CD4-positive, alpha-beta T cell treated with Interleukin-17A for 4 hours (primary cell): Measurements from ENCODE around the gene PHC3.

Experiments used
- DNase-seq: peaks from one replicate; pipeline ENCODE4 v3.0.0-alpha.2; 2020; ENCODE audit warnings: mixed read lengths

The PHC3 gene

GRCh38 chr3:170076715-170077238, 104.8 kb downstream of the PHC3 start:
- no peak for DNase-seq

- no peak for DNase-seq
Observed at GRCh38 chr3:170075441-170076091, 106.0 kb downstream of the PHC3 start.

GRCh38 chr3:170064108-170064507, 117.4 kb downstream of the PHC3 start:
- DNase-seq: no peak

- no peak for DNase-seq
Observed at GRCh38 chr3:170063691-170064090, 117.8 kb downstream of the PHC3 start.

GRCh38 chr3:170062769-170063168, 118.8 kb downstream of the PHC3 start:
- DNase-seq: no peak

- no peak for DNase-seq
Observed at GRCh38 chr3:170062068-170062467, 119.5 kb downstream of the PHC3 start.

GRCh38 chr3:170059447-170059846, 122.1 kb downstream of the PHC3 start:
- no peak for DNase-seq

GRCh38 chr3:170058127-170058526, 123.4 kb downstream of the PHC3 start:
- DNase-seq: no peak

GRCh38 chr3:170057550-170057949, 124.0 kb downstream of the PHC3 start:
- no peak for DNase-seq

GRCh38 chr3:170056710-170057454, 124.7 kb downstream of the PHC3 start:
- DNase-seq: no peak

GRCh38 chr3:170055209-170055608, 126.3 kb downstream of the PHC3 start:
- no peak for DNase-seq

- DNase-seq: no peak
Observed at GRCh38 chr3:170054204-170054603, 127.3 kb downstream of the PHC3 start.

- DNase-seq: no peak
Observed at GRCh38 chr3:170052398-170052797, 129.1 kb downstream of the PHC3 start.

GRCh38 chr3:170050753-170051152, 130.8 kb downstream of the PHC3 start:
- no peak for DNase-seq

GRCh38 chr3:170049146-170050000, 132.2 kb downstream of the PHC3 start:
- DNase-seq: no peak

- no peak for DNase-seq
Observed at GRCh38 chr3:170047133-170047404, 134.5 kb downstream of the PHC3 start.

GRCh38 chr3:170046269-170047132, 135.0 kb downstream of the PHC3 start:
- DNase-seq: no peak

GRCh38 chr3:170044795-170045244, 136.7 kb downstream of the PHC3 start:
- no peak for DNase-seq

GRCh38 chr3:170044271-170044670, 137.3 kb downstream of the PHC3 start:
- DNase-seq: no peak

GRCh38 chr3:170043506-170043905, 138.0 kb downstream of the PHC3 start:
- DNase-seq: no peak

GRCh38 chr3:170040418-170040817, 141.1 kb downstream of the PHC3 start:
- DNase-seq: no peak

- DNase-seq: peak; percentile 59
Observed at GRCh38 chr3:170038434-170039110, 143.0 kb downstream of the PHC3 start.
